Gastroesophageal sphincter (tissue), 3 donors: Measurements from ENCODE around the gene WDR27.

Source experiments
- POLR2A ChIP-seq, 2 donors: fragments of 450-650 bp; IDR thresholded peaks; one replicate each; pipeline ENCODE4 v1.6.1; 2017; ENCODE audit warnings: antibody characterized with exemption in 2 of 2, mild to moderate bottlenecking in 2 of 2, moderate library complexity in 1 of 2
- TF ChIP-seq, protein P1 (sequence below), 4 experiments: fragments of 200-600 bp in 2 of 4; fragments of 450-650 bp in 2 of 4; sonication (generic) in 1 of 4; IDR thresholded peaks; one replicate each; pipeline ENCODE4 v1.5.1; 2017 to 2019; ENCODE audit warnings: antibody characterized with exemption in 4 of 4, mild to moderate bottlenecking in 2 of 4, moderate library complexity in 2 of 4

DNA sequence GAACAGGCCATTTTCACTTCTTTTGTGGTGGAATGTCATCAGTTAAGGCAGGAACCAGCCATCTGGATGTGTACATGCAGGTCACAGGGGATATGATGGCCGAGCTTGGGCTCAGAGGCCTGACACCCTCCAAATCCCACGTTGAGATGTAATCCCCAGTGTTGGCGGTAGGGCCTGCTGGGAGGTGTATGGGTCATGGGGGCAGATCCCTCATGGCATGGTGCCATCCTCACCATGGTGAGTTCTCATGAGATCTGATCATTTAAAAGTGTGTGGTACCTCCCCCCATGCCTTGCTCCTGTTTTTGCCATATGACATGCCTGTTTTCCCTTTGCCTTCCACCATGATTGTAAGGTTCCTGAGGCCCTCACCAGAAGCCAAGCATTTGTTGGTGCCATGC, 26.8 kb downstream of the WDR27 start:
- TF ChIP-seq, protein P1, sequence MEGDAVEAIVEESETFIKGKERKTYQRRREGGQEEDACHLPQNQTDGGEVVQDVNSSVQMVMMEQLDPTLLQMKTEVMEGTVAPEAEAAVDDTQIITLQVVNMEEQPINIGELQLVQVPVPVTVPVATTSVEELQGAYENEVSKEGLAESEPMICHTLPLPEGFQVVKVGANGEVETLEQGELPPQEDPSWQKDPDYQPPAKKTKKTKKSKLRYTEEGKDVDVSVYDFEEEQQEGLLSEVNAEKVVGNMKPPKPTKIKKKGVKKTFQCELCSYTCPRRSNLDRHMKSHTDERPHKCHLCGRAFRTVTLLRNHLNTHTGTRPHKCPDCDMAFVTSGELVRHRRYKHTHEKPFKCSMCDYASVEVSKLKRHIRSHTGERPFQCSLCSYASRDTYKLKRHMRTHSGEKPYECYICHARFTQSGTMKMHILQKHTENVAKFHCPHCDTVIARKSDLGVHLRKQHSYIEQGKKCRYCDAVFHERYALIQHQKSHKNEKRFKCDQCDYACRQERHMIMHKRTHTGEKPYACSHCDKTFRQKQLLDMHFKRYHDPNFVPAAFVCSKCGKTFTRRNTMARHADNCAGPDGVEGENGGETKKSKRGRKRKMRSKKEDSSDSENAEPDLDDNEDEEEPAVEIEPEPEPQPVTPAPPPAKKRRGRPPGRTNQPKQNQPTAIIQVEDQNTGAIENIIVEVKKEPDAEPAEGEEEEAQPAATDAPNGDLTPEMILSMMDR (IDR thresholded peaks at IDR 0.05) = no peak
- TF ChIP-seq POLR2A (IDR thresholded peaks at IDR 0.05) = no peak
